HEK293 (cell line): ENCODE data around the gene RND2.

Source experiments
- ATF2 ChIP-seq: fragments of 450-650 bp; formaldehyde crosslinking; IDR thresholded peaks from 2 replicates; pipeline ENCODE4 v1.5.1; 2016; ENCODE audit warnings: missing biosample characterization, missing genetic modification characterization, low read depth
- GFI1B ChIP-seq: fragments of 450-650 bp; formaldehyde crosslinking; IDR thresholded peaks from 2 replicates; pipeline ENCODE4 v1.5.1; 2016; ENCODE audit warnings: missing biosample characterization, missing genetic modification characterization
- HOXA7 ChIP-seq: sonication (generic); formaldehyde crosslinking; IDR thresholded peaks from 2 replicates; pipeline ENCODE4 v1.8.1; 2022; ENCODE audit warnings: missing genetic modification reagents, borderline replicate concordance
- IKZF3 ChIP-seq: fragments of 450-650 bp; IDR thresholded peaks from 2 replicates; pipeline ENCODE4 v1.5.0; 2018; ENCODE audit warnings: missing biosample characterization, mild to moderate bottlenecking, missing genetic modification characterization, moderate library complexity
- KLF16 ChIP-seq: fragments of 450-650 bp; formaldehyde crosslinking; IDR thresholded peaks from 2 replicates; pipeline ENCODE4 v1.5.1; 2017; ENCODE audit warnings: missing biosample characterization, missing genetic modification characterization
- SP2 ChIP-seq: fragments of 450-650 bp; formaldehyde crosslinking; IDR thresholded peaks from 2 replicates; pipeline ENCODE4 v1.5.1; 2016; ENCODE audit warnings: missing biosample characterization, missing genetic modification characterization
- SP7 ChIP-seq: fragments of 450-650 bp; formaldehyde crosslinking; IDR thresholded peaks from 2 replicates; pipeline ENCODE4 v1.5.1; 2016; ENCODE audit warnings: missing biosample characterization, missing genetic modification characterization
- ZBTB1 ChIP-seq: fragments of 450-650 bp; formaldehyde crosslinking; IDR thresholded peaks from 2 replicates; pipeline ENCODE4 v1.5.1; 2016; ENCODE audit warnings: missing biosample characterization, missing genetic modification characterization
- ZBTB11 ChIP-seq: fragments of 450-650 bp; formaldehyde crosslinking; conservative IDR thresholded peaks from 2 replicates; pipeline ENCODE4 v1.5.1; 2016; ENCODE audit warnings: low read depth, missing biosample characterization, missing genetic modification characterization
- ZFHX2 ChIP-seq: fragments of 450-650 bp; formaldehyde crosslinking; conservative IDR thresholded peaks from 2 replicates; pipeline ENCODE4 v1.5.1; 2016; ENCODE audit warnings: missing biosample characterization, missing genetic modification characterization
- ZFP41 ChIP-seq: fragments of 450-650 bp; formaldehyde crosslinking; IDR thresholded peaks from 2 replicates; pipeline ENCODE4 v1.5.1; 2016; ENCODE audit warnings: missing biosample characterization, missing genetic modification characterization, borderline replicate concordance
- ZNF112 ChIP-seq: fragments of 450-650 bp; formaldehyde crosslinking; IDR thresholded peaks from 2 replicates; pipeline ENCODE4 v1.5.0; 2017; ENCODE audit warnings: missing biosample characterization, missing genetic modification characterization
- ZNF114 ChIP-seq: fragments of 450-650 bp; formaldehyde crosslinking; IDR thresholded peaks from 2 replicates; pipeline ENCODE4 v1.5.0; 2017; ENCODE audit warnings: missing biosample characterization, missing genetic modification characterization
- ZNF121 ChIP-seq: fragments of 450-650 bp; formaldehyde crosslinking; IDR thresholded peaks from 2 replicates; pipeline ENCODE4 v1.5.1; 2016; ENCODE audit warnings: missing biosample characterization, missing genetic modification characterization
- ZNF157 ChIP-seq: fragments of 450-650 bp; formaldehyde crosslinking; IDR thresholded peaks from 2 replicates; pipeline ENCODE4 v1.5.1; 2016; ENCODE audit warnings: missing biosample characterization, missing genetic modification characterization
- ZNF16 ChIP-seq: fragments of 450-650 bp; formaldehyde crosslinking; IDR thresholded peaks from 2 replicates; pipeline ENCODE4 v1.5.1; 2016; ENCODE audit warnings: low read depth, missing biosample characterization, missing genetic modification characterization
- ZNF202 ChIP-seq: fragments of 450-650 bp; formaldehyde crosslinking; IDR thresholded peaks from 2 replicates; pipeline ENCODE4 v1.5.1; 2016; ENCODE audit warnings: missing biosample characterization, missing genetic modification characterization, borderline replicate concordance
- ZNF24 ChIP-seq: fragments of 450-650 bp; formaldehyde crosslinking; IDR thresholded peaks from 2 replicates; pipeline ENCODE4 v1.5.1; 2016; ENCODE audit warnings: missing biosample characterization, missing genetic modification characterization
- ZNF280D ChIP-seq: fragments of 450-650 bp; formaldehyde crosslinking; IDR thresholded peaks from 2 replicates; pipeline ENCODE4 v1.5.1; 2016; ENCODE audit warnings: missing biosample characterization, missing genetic modification characterization
- ZNF433 ChIP-seq: fragments of 450-650 bp; formaldehyde crosslinking; IDR thresholded peaks from 2 replicates; pipeline ENCODE4 v1.5.1; 2016; ENCODE audit warnings: missing biosample characterization, missing genetic modification characterization, low read depth
- ZNF449 ChIP-seq: fragments of 450-650 bp; formaldehyde crosslinking; IDR thresholded peaks from 2 replicates; pipeline ENCODE4 v1.5.1; 2017; ENCODE audit warnings: missing biosample characterization, mild to moderate bottlenecking, missing genetic modification characterization, moderate library complexity
- ZNF610 ChIP-seq: fragments of 450-650 bp; formaldehyde crosslinking; IDR thresholded peaks from 2 replicates; pipeline ENCODE4 v1.5.1; 2016; ENCODE audit warnings: missing biosample characterization, missing genetic modification characterization, borderline replicate concordance
- ZNF624 ChIP-seq: fragments of 450-650 bp; formaldehyde crosslinking; IDR thresholded peaks from 2 replicates; pipeline ENCODE4 v1.5.1; 2017; ENCODE audit warnings: missing biosample characterization, missing genetic modification characterization
- ZNF785 ChIP-seq: fragments of 450-650 bp; formaldehyde crosslinking; IDR thresholded peaks from 2 replicates; pipeline ENCODE4 v1.5.1; 2016; ENCODE audit warnings: missing biosample characterization, missing genetic modification characterization
- ZSCAN5A ChIP-seq: fragments of 450-650 bp; formaldehyde crosslinking; IDR thresholded peaks from 2 replicates; pipeline ENCODE4 v1.5.1; 2016; ENCODE audit warnings: missing biosample characterization, missing genetic modification characterization
- ZXDB ChIP-seq: fragments of 450-650 bp; formaldehyde crosslinking; IDR thresholded peaks from 2 replicates; pipeline ENCODE4 v1.5.1; 2016; ENCODE audit warnings: missing biosample characterization, missing genetic modification characterization
- TF ChIP-seq, protein P1 (sequence below): fragments of 450-650 bp; formaldehyde crosslinking; IDR thresholded peaks from 2 replicates; pipeline ENCODE4 v1.5.1; 2016; ENCODE audit warnings: missing biosample characterization, missing genetic modification characterization

Gene RND2

GRCh38 chr17:43020789-43021740, 4.0 kb upstream of the RND2 start (continued):
- TF ChIP-seq ZNF280D (tag by site-specific recombination) (no peak), ZNF112 (no peak), ZNF785 (no peak), GFI1B (tag by site-specific recombination) (no peak), ZNF157 (tag by site-specific recombination) (no peak), ZNF449 (tag by site-specific recombination) (no peak), ZNF624 (tag by site-specific recombination) (no peak), KLF16 (tag by site-specific recombination) (peak; percentile 38; the same call in 1 of the 2 replicates), SP7 (peak; percentile 69; the same call in 1 of the 2 replicates), ZNF610 (tag by site-specific recombination) (no peak), ZFHX2 (tag by site-specific recombination) (no peak), HOXA7 (CRISPR knock-in tag) (no peak), ATF2 (tag by site-specific recombination) (no peak), ZNF121 (tag by site-specific recombination) (no peak), ZNF202 (tag by site-specific recombination) (no peak), ZSCAN5A (tag by site-specific recombination) (no peak), ZNF433 (no peak), ZNF114 (tag by site-specific recombination) (no peak), ZBTB1 (tag by site-specific recombination) (no peak), ZBTB11 (tag by site-specific recombination) (0 out of 2 replicates have a peak, but pooled peaks have one; percentile 7), ZXDB (no peak), ZNF16 (no peak), SP2 (peak; percentile 39), IKZF3 (tag by site-specific recombination) (no peak), ZFP41 (tag by site-specific recombination) (no peak), ZNF24 (tag by site-specific recombination) (no peak)
- TF ChIP-seq, protein P1, sequence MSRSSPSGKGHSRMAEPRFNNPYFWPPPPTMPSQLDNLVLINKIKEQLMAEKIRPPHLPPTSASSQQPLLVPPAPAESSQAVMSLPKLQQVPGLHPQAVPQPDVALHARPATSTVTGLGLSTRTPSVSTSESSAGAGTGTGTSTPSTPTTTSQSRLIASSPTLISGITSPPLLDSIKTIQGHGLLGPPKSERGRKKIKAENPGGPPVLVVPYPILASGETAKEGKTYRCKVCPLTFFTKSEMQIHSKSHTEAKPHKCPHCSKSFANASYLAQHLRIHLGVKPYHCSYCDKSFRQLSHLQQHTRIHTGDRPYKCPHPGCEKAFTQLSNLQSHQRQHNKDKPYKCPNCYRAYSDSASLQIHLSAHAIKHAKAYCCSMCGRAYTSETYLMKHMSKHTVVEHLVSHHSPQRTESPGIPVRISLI (tag by site-specific recombination) = no peak
